ENCODE measurements around the gene ACTR6.

DNA sequence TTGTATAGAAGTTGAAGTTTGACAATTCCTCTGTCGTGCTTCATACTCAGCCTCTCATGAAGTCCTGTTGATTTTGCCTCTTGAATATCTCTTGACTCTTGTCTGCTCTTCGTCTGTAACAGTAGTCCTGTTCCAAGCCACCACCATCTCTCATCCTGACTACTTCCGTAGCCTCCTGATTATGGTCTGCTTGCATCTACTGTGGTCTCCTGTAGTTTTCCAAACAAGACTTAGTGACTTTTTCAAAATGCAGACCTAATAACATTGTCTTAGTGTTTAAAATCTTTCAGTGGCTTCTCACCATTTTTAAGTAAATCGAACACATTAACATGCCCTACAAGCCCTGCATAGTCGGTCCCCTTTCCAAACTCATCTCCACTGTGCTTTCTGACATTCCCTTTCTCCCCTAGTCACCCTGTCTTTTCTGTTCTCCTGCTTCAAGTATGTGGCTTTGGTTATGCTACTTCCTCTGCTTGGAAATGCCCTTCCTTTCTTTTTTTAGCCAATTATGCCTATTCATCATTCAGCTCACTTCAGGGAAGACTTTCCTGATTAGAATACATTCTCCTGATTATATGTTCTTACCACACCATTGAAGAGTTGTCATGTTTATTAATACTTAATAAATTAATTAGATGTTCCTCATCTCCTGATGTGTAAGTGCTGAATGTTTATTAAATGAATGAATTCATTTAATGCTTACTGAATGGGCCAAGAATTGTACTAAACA lies 68.4 kb downstream of the ACTR6 start:
- TF ChIP-seq YY1 (IDR thresholded peaks at IDR 0.05; ENCODE audit: insufficient read depth, insufficient read length) (no peak), SUZ12 (IDR thresholded peaks at IDR 0.05; ENCODE audit: extremely low read depth, insufficient read depth, insufficient read length) (no peak)

All from NT2/D1 (cell line).